IPS-18a (cell line): ENCODE results near the gene SREBF1.
"Not testable (repeated sequence)": the region's sequence is repeated elsewhere in the genome, so short reads cannot be mapped to it uniquely, and the experiment has no call there.

ENCODE experiments used
- H3K27ac ChIP-seq: one replicate; pipeline ENCODE4 v1.5.1; 2013; ENCODE audit warnings: low read length
- H3K27me3 ChIP-seq: one replicate; pipeline ENCODE4 v1.6.1; 2013; ENCODE audit warnings: mild to moderate bottlenecking, low read length; ENCODE audit not compliant: control insufficient read depth, insufficient read depth
- H3K36me3 ChIP-seq: one replicate; pipeline ENCODE4 v1.6.1; 2013; ENCODE audit warnings: low read depth, low read length; ENCODE audit not compliant: control insufficient read depth
- H3K4me1 ChIP-seq: one replicate; pipeline ENCODE4 v1.6.1; 2013; ENCODE audit warnings: low read depth, low read length; ENCODE audit not compliant: control insufficient read depth
- H3K4me3 ChIP-seq: one replicate; pipeline ENCODE4 v1.5.1; 2013; ENCODE audit warnings: low read length
- H3K9ac ChIP-seq: one replicate; pipeline ENCODE4 v1.6.1; 2013; ENCODE audit warnings: mild to moderate bottlenecking, low read length, moderate library complexity
- H3K9me3 ChIP-seq: one replicate; pipeline ENCODE4 v1.6.1; 2013; ENCODE audit warnings: low read depth, low read length; ENCODE audit not compliant: control insufficient read depth

SREBF1 gene

GRCh38 chr17:17810895-17811248 lies 25.9 kb downstream of the SREBF1 start:
- H3K4me3 ChIP-seq, result peak overlapping the region; percentile 57
- peaks cover 11% of the 10 kb centered on the region for H3K4me1 ChIP-seq
- no peak overlapping the region for H3K27ac ChIP-seq
- H3K9me3 ChIP-seq, result no peaks in the 10 kb centered on the region
- peaks cover 19% of the 10 kb centered on the region for H3K27me3 ChIP-seq
- peaks cover 23% of the 10 kb centered on the region for H3K36me3 ChIP-seq
- no peak overlapping the region for H3K9ac ChIP-seq

DNA sequence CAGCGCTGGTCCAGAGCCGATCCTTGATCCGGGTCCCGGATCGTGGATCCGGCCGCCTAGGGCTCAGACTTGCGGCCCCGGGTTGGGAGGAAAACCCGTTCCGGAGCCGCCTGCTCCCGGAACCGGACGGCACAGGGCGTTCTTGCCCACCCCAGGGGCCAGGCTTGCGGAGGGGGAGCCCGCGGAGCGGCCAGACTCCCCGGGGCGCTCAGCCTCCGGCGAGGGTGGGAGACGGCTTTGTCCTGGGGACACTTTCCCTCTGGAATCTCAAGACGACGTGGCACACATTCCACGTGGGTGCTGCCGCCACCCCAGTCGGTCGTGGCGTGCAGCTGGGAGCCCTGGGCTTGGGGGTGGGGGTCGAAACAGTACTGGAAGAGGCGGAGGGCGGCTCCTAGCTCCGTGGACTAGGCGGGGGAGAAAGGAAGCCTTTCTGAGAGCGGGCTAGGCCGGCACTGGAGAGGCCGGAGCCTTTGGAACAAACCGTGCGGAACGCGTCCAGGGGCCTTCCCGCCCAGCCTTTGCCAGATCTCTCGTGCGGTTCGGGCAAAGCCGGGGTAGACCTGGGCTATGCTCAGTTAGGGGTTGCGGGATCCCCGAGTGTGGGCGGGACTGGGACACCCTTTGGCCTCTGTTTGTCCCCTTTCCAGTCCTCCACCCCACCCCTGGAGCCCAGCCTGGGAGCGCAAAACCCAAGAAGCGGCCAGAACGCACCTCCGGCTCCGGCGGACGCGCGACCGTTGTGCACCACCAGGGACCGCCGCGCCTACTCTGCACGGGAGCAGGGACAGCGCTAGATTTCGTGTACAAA lies 26.5 kb downstream of the SREBF1 start:
- Histone ChIP-seq H3K9ac (peak overlapping the region; percentile 54), H3K27ac (no peak overlapping the region), H3K27me3 (peaks cover 19% of the 10 kb centered on the region), H3K4me3 (peak overlapping the region; percentile 57), H3K4me1 (peaks cover 11% of the 10 kb centered on the region), H3K36me3 (peaks cover 17% of the 10 kb centered on the region), H3K9me3 (no peaks in the 10 kb centered on the region)

GRCh38 chr17:17809531-17810083 lies 27.2 kb downstream of the SREBF1 start:
- Histone ChIP-seq H3K27ac (no peak overlapping the region), H3K4me1 (peaks cover 11% of the 10 kb centered on the region), H3K9ac (peak overlapping the region; percentile 54), H3K4me3 (peak overlapping the region; percentile 57), H3K36me3 (peaks cover 11% of the 10 kb centered on the region), H3K27me3 (peaks cover 19% of the 10 kb centered on the region), H3K9me3 (no peaks in the 10 kb centered on the region)

- Histone ChIP-seq H3K4me1 (peaks cover 11% of the 10 kb centered on the region), H3K27ac (no peak overlapping the region), H3K27me3 (peaks cover 19% of the 10 kb centered on the region), H3K9ac (no peak overlapping the region), H3K36me3 (peaks cover 3% of the 10 kb centered on the region), H3K4me3 (no peak overlapping the region), H3K9me3 (no peaks in the 10 kb centered on the region)
These were observed 27.9 kb downstream of the SREBF1 start for GRCh38 chr17:17808706-17809432.

DNA sequence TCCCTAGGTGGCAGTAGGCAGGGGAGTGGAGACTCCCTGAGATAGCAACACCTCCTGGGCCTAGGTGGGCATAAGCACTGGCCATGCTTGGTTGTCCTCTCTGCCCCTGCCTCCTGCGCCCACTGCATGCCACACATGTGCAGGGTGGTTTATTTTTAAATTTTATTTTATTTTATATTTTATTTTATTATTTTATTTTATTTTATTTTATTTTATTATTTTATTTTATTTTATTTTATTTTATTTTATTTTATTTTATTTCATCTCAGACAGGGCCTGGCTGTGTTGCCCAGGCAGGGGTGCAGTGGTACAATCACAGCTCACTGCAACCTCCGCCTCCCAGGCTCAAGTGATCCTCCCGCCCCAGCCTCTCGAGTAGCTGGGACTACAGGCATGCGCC lies 28.6 kb downstream of the SREBF1 start:
- not testable (repeated sequence) for H3K9me3 ChIP-seq, H3K27ac ChIP-seq, H3K4me3 ChIP-seq, H3K36me3 ChIP-seq, H3K9ac ChIP-seq
- H3K4me1 ChIP-seq, result peaks cover 11% of the 10 kb centered on the region
- peaks cover 19% of the 10 kb centered on the region for H3K27me3 ChIP-seq

DNA sequence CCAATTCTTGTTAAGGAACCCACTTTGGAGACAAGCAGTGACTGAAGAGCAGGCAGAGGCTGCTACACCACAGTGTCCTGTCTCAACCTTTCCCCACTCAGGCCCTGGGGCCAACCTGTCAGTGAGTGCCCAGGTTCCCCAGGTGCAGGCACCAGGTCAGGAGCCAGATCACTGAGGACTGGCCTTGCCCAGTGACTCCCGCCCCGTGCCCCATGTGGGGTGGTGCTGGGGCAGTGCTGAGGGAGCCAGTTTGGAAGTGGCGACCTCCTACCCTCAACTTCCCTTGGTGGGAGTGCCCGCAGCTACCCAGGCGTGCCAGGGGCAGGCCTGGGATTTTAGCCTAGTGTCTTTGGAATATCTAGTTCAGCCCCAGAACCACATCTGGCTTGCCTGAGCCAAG lies 29.3 kb downstream of the SREBF1 start:
- no peak overlapping the region for H3K9ac ChIP-seq
- no peak overlapping the region for H3K27ac ChIP-seq
- peaks cover 11% of the 10 kb centered on the region for H3K4me1 ChIP-seq
- H3K27me3 ChIP-seq, result peaks cover 19% of the 10 kb centered on the region
- no peaks in the 10 kb centered on the region for H3K9me3 ChIP-seq
- no peak overlapping the region for H3K4me3 ChIP-seq
- H3K36me3 ChIP-seq, result no peaks in the 10 kb centered on the region

DNA sequence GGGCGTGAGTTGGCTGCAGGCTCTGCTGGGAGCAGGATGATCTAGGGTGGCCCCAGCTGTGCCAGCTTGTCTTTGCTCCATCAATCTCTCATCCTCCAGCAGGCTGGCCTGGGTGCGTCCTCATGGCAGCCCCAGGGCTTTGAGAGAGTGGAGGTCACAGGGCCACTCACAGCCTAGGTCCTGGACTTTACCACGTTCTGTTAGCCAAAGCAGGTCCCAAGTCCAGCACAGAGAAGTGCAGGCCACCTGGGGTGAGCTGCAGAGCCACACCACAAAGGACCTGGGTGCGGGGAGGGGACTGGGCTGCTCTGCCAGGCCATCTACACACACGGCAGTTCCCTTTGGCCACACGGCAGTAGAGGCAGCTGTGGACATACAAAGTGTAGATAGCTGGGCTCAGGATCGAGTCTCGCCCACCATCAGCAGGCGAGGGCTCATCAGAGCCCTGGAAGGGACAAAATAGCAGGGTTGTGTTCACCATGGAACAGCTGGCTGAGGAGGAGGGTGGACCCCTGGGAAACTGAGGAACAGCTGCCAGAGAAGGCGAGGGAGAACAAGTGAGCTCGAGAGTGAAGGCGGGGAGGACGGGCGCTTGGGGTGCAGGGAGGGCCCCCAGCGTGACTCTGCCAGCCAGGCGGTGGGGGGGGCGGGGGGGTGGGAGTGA lies 30.0 kb downstream of the SREBF1 start:
- H3K27me3 ChIP-seq, result peaks cover 19% of the 10 kb centered on the region
- H3K4me1 ChIP-seq, result peaks cover 7% of the 10 kb centered on the region
- no peaks in the 10 kb centered on the region for H3K36me3 ChIP-seq
- no peak overlapping the region for H3K4me3 ChIP-seq
- H3K9me3 ChIP-seq, result no peaks in the 10 kb centered on the region
- H3K27ac ChIP-seq, result no peak overlapping the region
- no peak overlapping the region for H3K9ac ChIP-seq

DNA sequence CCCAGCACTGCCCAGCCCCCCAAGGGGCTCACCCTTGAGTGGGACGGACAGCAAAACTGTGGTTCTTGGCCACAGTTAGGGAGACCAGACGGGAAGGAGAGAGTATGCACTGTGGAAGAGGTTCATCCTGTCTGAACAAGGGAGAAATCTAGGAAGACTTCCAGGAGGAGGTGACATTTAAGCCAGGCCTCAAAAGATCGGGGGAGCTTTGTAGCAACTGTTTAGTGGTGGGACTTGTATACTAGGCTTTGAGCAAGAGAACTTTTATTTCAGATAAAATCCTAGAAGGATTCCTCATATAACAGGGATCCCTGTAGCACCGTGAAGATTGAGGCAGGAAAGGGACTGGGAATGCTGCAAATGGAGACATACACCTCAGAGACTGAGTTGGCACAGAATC lies 30.8 kb downstream of the SREBF1 start:
- H3K27ac ChIP-seq, result no peak overlapping the region
- peaks cover 19% of the 10 kb centered on the region for H3K27me3 ChIP-seq
- no peak overlapping the region for H3K4me3 ChIP-seq
- no peak overlapping the region for H3K9ac ChIP-seq
- H3K9me3 ChIP-seq, result no peaks in the 10 kb centered on the region
- H3K4me1 ChIP-seq, result peaks cover 4% of the 10 kb centered on the region
- H3K36me3 ChIP-seq, result no peaks in the 10 kb centered on the region

DNA sequence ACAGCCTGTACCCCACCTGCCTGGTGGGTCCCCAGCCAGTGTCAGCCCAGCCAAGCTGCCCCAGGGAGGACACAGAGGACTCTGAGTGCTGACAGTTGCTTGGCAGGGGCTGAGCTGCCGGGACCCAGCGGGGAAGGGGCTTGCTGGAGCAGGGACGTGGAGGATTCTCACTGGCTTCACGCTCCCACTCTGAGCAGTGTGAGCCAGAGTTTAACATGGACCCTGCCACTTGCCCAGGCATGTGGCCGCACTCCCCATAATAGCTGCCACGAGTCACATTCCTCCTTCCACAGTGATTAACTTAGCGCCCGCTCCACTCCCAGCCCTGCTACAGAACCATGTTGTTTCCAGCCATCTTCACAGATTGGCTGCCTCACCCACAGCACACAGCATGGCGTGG lies 31.2 kb downstream of the SREBF1 start:
- no peaks in the 10 kb centered on the region for H3K36me3 ChIP-seq
- peaks cover 2% of the 10 kb centered on the region for H3K4me1 ChIP-seq
- H3K9me3 ChIP-seq, result no peaks in the 10 kb centered on the region
- no peak overlapping the region for H3K27ac ChIP-seq
- H3K27me3 ChIP-seq, result peaks cover 15% of the 10 kb centered on the region
- H3K9ac ChIP-seq, result no peak overlapping the region
- H3K4me3 ChIP-seq, result no peak overlapping the region

DNA sequence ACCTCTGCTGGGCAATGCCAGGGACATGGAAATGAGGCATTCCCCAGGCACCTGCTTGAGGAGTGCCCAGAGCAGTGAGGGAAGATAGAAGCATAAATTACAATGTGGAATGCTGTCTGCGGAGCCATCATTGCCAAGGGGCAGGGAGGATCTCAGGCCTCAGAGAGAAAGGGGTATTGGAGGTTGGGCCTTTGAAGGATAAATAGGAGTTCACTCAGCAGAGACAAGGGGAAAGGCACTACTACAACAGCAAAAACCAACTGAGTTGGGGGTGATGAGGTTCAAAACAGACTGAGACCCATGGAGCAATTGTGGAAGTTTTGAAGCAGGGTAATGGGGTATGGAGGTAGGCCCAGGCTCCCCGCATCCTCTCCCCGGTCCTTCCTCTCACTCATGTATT lies 32.8 kb downstream of the SREBF1 start:
- no peak overlapping the region for H3K27ac ChIP-seq
- no peaks in the 10 kb centered on the region for H3K4me1 ChIP-seq
- H3K9me3 ChIP-seq, result no peaks in the 10 kb centered on the region
- no peak overlapping the region for H3K4me3 ChIP-seq
- peaks cover 7% of the 10 kb centered on the region for H3K27me3 ChIP-seq
- H3K36me3 ChIP-seq, result no peaks in the 10 kb centered on the region
- H3K9ac ChIP-seq, result no peak overlapping the region

DNA sequence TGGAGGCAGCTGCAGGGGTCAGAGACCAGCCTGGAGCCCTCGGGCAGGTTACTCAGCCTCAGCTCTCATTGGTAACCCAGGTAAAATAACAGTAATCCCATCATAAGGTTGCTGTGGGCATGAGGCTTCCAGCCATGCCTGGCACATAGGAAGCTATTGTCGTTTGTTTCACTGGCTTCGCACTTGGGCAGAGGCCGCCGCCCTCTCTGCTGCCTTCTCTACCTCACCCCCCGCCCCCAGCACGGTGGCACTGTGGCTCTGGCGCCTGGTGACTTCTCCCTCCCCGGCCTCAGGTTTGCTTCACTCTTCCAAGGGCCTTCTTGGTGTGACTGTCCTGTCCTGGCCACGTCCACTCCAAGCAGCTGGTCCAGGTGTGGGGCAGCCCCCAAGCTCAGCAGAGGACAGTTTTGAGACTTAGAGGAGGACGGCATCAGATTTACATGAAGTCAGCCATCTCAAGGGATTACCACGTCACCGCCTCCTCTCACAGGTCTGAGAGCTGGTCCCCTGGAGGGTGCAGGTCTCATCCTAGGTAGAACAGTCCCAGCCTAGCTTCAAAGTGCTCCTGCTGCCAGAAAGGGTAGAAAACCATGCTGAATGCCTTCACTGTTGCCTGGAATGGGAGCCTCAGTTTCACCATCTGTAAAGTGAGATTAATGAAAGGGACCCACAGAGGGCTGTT lies 34.8 kb downstream of the SREBF1 start:
- H3K27me3 ChIP-seq, result no peaks in the 10 kb centered on the region
- H3K4me3 ChIP-seq, result no peak overlapping the region
- no peak overlapping the region for H3K9ac ChIP-seq
- no peaks in the 10 kb centered on the region for H3K9me3 ChIP-seq
- H3K27ac ChIP-seq, result no peak overlapping the region
- H3K36me3 ChIP-seq, result no peaks in the 10 kb centered on the region
- H3K4me1 ChIP-seq, result no peaks in the 10 kb centered on the region
